K562 (cell line): ENCODE measurements around the gene MRO.

Experiments used
- CEBPG ChIP-seq, 3 experiments: fragments of 200-800 bp in 1 of 3; sonication (Bioruptor generic) in 1 of 3; sonication (generic) in 1 of 3; formaldehyde crosslinking in 1 of 3; IDR thresholded peaks in 2 of 3; conservative IDR thresholded peaks in 1 of 3; 2 replicates each; pipeline versions ENCODE4 v1.6.1 to v1.8.0; 2016 to 2022; ENCODE audit warnings: missing compliant biosample characterization in 2 of 3, missing genetic modification characterization in 2 of 3, mild to moderate bottlenecking in 1 of 3, missing genetic modification reagents in 1 of 3
- DMBX1 ChIP-seq: fragments of 250-450 bp; sonication (Bioruptor Pico); IDR thresholded peaks from 2 replicates; pipeline ENCODE4 v1.8.0; 2022; ENCODE audit warnings: inconsistent platforms, mild to moderate bottlenecking, moderate library complexity, borderline replicate concordance
- FOXO4 ChIP-seq: fragments of 450-650 bp; formaldehyde crosslinking; IDR thresholded peaks from 2 replicates; pipeline ENCODE4 v1.4.0; 2020; ENCODE audit warnings: mild to moderate bottlenecking, moderate library complexity
- POLR2AphosphoS5 ChIP-seq: IDR thresholded peaks from 2 replicates; pipeline ENCODE4 v1.6.1; 2011; ENCODE audit warnings: mild to moderate bottlenecking, low read depth, low read length, moderate library complexity; ENCODE audit not compliant: control insufficient read depth, insufficient read depth
- YY1 ChIP-seq, 3 experiments: IDR thresholded peaks; 2 replicates each; pipeline ENCODE4 v1.6.1; 2011; ENCODE audit warnings: low read length in 2 of 3, mild to moderate bottlenecking in 2 of 3, moderate library complexity in 2 of 3, borderline replicate concordance in 1 of 3, control low read depth in 1 of 3, low read depth in 1 of 3; ENCODE audit not compliant: insufficient read depth in 3 of 3, insufficient replicate concordance in 2 of 3, control insufficient read depth in 1 of 3, insufficient read length in 1 of 3; ENCODE audit errors: extremely low read depth in 1 of 3
- ZBTB43 ChIP-seq: sonication (generic); formaldehyde crosslinking; IDR thresholded peaks from 2 replicates; pipeline ENCODE4 v1.8.0; 2023; ENCODE audit warnings: mild to moderate bottlenecking, missing genetic modification reagents
- ZNF24 ChIP-seq: fragments of 450-650 bp; IDR thresholded peaks from 2 replicates; pipeline ENCODE4 v1.6.1; 2016
- ZNF398 ChIP-seq: fragments of 250-450 bp; sonication (Bioruptor Pico); IDR thresholded peaks from 2 replicates; pipeline ENCODE4 v1.8.0; 2021; ENCODE audit warnings: moderate library complexity, mild to moderate bottlenecking, inconsistent platforms
- ZNF561 ChIP-seq: fragments of 450-650 bp; formaldehyde crosslinking; conservative IDR thresholded peaks from 2 replicates; pipeline ENCODE4 v1.4.0; 2020; ENCODE audit warnings: mild to moderate bottlenecking, moderate library complexity

- TF ChIP-seq POLR2AphosphoS5 (no peak), CEBPG (CRISPR knock-in tag; IDR thresholded peaks at IDR 0.05) (no peak), CEBPG (tag; conservative IDR thresholded peaks at IDR 0.05 in 1 of 2, IDR thresholded peaks at IDR 0.05 in 1 of 2) (peak; percentile 39 to 56; a peak in 3 of 4 replicates), ZNF24 (no peak), YY1 (IDR thresholded peaks at IDR 0.05; ENCODE audit: borderline replicate concordance in 1 of 3, control insufficient read depth in 1 of 3, extremely low read depth in 1 of 3, insufficient read depth in 3 of 3, insufficient read length in 1 of 3, insufficient replicate concordance in 2 of 3, low read depth in 1 of 3, low read length in 2 of 3) (no peak), ZBTB43 (CRISPR knock-in tag) (no peak), DMBX1 (CRISPR knock-in tag) (no peak), ZNF561 (CRISPR knock-in tag) (no peak), FOXO4 (CRISPR knock-in tag) (no peak), ZNF398 (CRISPR knock-in tag) (no peak)
Observed at GRCh38 chr18:50805732-50806131, 14.1 kb downstream of the MRO start.
